H1 (cell line): ENCODE measurements around the gene SLC6A7. TPM values are rescaled to one million over a fixed set of nuclear protein-coding genes. Genes with fewer than 3 reads are reported as not detected.
A peak's percentile ranks its signal among the peaks of the same experiment; 100 is the strongest.

Experiments
- CTCF ChIA-PET: fragments of 300-600 bp; sonication (Branson Sonifier 250); formaldehyde crosslinking; loops from one replicate; lab custom pipeline; 2021; ENCODE audit not compliant: partially characterized antibody; lab: Charles Lee
- POLR2A ChIA-PET: fragments of 300-600 bp; sonication (Branson Sonifier 250); formaldehyde crosslinking; loops from one replicate; lab custom pipeline; 2021; ENCODE audit warnings: inconsistent platforms; ENCODE audit not compliant: partially characterized antibody; lab: Charles Lee
- DNase-seq, 2 experiments: peaks; one replicate each; pipeline versions ENCODE4 v3.0.0 to v3.0.0-alpha.2; 2010 to 2022; ENCODE audit warnings: low spot score in 2 of 2, low read depth in 1 of 2, mixed read lengths in 1 of 2
- FAIRE-seq: peaks from 2 replicates; lab custom pipeline; 2011; peaks lifted over from hg19 to GRCh38; lab: Jason Lieb, UNC
- H2AFZ ChIP-seq: 2 replicates; pipeline ENCODE4 v1.8.1; 2012; ENCODE audit warnings: low read length, inconsistent platforms
- H2AK5ac ChIP-seq: 2 replicates; pipeline ENCODE4 v1.6.1; 2013; ENCODE audit warnings: low read depth, low read length
- H2BK120ac ChIP-seq: replicated peaks from 2 replicates; pipeline ENCODE3; 2013; ENCODE audit warnings: low read depth, low read length, inconsistent platforms
- H2BK12ac ChIP-seq: 2 replicates; pipeline ENCODE4 v1.6.1; 2013; ENCODE audit warnings: low read depth, low read length
- H2BK15ac ChIP-seq: 2 replicates; pipeline ENCODE4 v1.6.1; 2013; ENCODE audit warnings: low read length
- H2BK20ac ChIP-seq: 2 replicates; pipeline ENCODE4 v1.6.1; 2013; ENCODE audit warnings: low read length
- H2BK5ac ChIP-seq: 2 replicates; pipeline ENCODE4 v1.6.1; 2013; ENCODE audit warnings: low read depth, low read length
- H3K14ac ChIP-seq: 2 replicates; pipeline ENCODE4 v1.6.1; 2013; ENCODE audit warnings: inconsistent platforms; ENCODE audit not compliant: insufficient read length
- H3K18ac ChIP-seq: 2 replicates; pipeline ENCODE4 v1.6.1; 2013; ENCODE audit warnings: low read length; ENCODE audit errors: extremely low read depth
- H3K23ac ChIP-seq: 2 replicates; pipeline ENCODE4 v1.6.1; 2013; ENCODE audit warnings: inconsistent platforms; ENCODE audit not compliant: insufficient read length
- H3K23me2 ChIP-seq: 2 replicates; pipeline ENCODE4 v1.6.1; 2013; ENCODE audit warnings: low read depth, low read length
- H3K27ac ChIP-seq: 2 replicates; pipeline ENCODE4 v1.6.1; 2011; ENCODE audit warnings: low read depth, low read length, inconsistent platforms
- H3K27me3 ChIP-seq, 4 experiments: replicated peaks in 1 of 4; 1 replicate in 1 of 4; 2 replicates in 3 of 4; pipeline versions ENCODE4 v1.6.1 to v1.8.1; 2011 to 2013; ENCODE audit warnings: low read length in 3 of 4, mild to moderate bottlenecking in 3 of 4, inconsistent platforms in 2 of 4, mixed read lengths in 2 of 4, moderate library complexity in 1 of 4; ENCODE audit not compliant: control insufficient read depth in 3 of 4, insufficient read depth in 3 of 4; ENCODE audit errors: extremely low read depth in 1 of 4
- H3K36me3 ChIP-seq, 4 experiments: 2 replicates each; pipeline versions ENCODE4 v1.6.1 to v1.8.1; 2011 to 2013; ENCODE audit warnings: mild to moderate bottlenecking in 4 of 4, low read length in 3 of 4, moderate library complexity in 2 of 4, control low read depth in 1 of 4, inconsistent platforms in 1 of 4; ENCODE audit not compliant: insufficient read depth in 4 of 4, control insufficient read depth in 2 of 4
- H3K4ac ChIP-seq: replicated peaks from 2 replicates; pipeline ENCODE3; 2013; ENCODE audit warnings: low read length, low read depth, mixed read lengths, inconsistent platforms; ENCODE audit not compliant: insufficient read length
- H3K4me1 ChIP-seq, 4 experiments: replicated peaks in 1 of 4; 1 replicate in 1 of 4; 2 replicates in 3 of 4; pipeline versions ENCODE4 v1.6.1 to v1.8.1; 2011 to 2013; ENCODE audit warnings: low read length in 3 of 4, inconsistent platforms in 2 of 4, mixed read lengths in 1 of 4; ENCODE audit not compliant: insufficient read depth in 4 of 4, control insufficient read depth in 3 of 4
- H3K4me2 ChIP-seq, 2 experiments: 2 replicates each; pipeline versions ENCODE4 v1.6.1 to v1.8.1; 2011 to 2013; ENCODE audit warnings: low read depth in 2 of 2, low read length in 2 of 2, control low read depth in 1 of 2, inconsistent platforms in 1 of 2, mild to moderate bottlenecking in 1 of 2; ENCODE audit not compliant: insufficient read depth in 1 of 2
- H3K4me3 ChIP-seq, 4 experiments: fragments of 200-600, 300-600 bp in 1 of 4; sonication (generic), shearing (Covaris generic), sonication (Bioruptor Twin) in 1 of 4; 2 replicates each; pipeline versions ENCODE4 v1.5.1 to v1.8.1; 2011 to 2016; ENCODE audit warnings: low read length in 4 of 4, low read depth in 3 of 4, control low read depth in 2 of 4, inconsistent platforms in 2 of 4, mild to moderate bottlenecking in 2 of 4, mixed read lengths in 1 of 4, moderate library complexity in 1 of 4; ENCODE audit not compliant: insufficient read depth in 2 of 4; ENCODE audit errors: extremely low read depth in 1 of 4
- H3K56ac ChIP-seq: replicated peaks from 2 replicates; pipeline ENCODE3; 2013; ENCODE audit warnings: low read depth, mild to moderate bottlenecking, mixed read lengths, low read length, inconsistent platforms; ENCODE audit not compliant: insufficient read length
- H3K79me1 ChIP-seq: 2 replicates; pipeline ENCODE4 v1.6.1; 2013; ENCODE audit warnings: low read depth, low read length, control low read depth
- H3K79me2 ChIP-seq, 2 experiments: 2 replicates each; pipeline versions ENCODE4 v1.6.1 to v1.8.1; 2012 to 2013; ENCODE audit warnings: low read length in 2 of 2, mild to moderate bottlenecking in 2 of 2, inconsistent platforms in 1 of 2; ENCODE audit not compliant: insufficient read depth in 2 of 2, control insufficient read depth in 1 of 2
- H3K9ac ChIP-seq, 4 experiments: replicated peaks in 1 of 4; 1 replicate in 1 of 4; 2 replicates in 3 of 4; pipeline versions ENCODE4 v1.6.1 to v1.8.1; 2011 to 2013; ENCODE audit warnings: low read depth in 3 of 4, low read length in 3 of 4, control low read depth in 2 of 4, mild to moderate bottlenecking in 2 of 4, moderate library complexity in 2 of 4, inconsistent platforms in 1 of 4; ENCODE audit errors: extremely low read depth in 1 of 4
- H3K9me3 ChIP-seq, 2 experiments: 2 replicates each; pipeline versions ENCODE4 v1.6.1 to v1.8.1; 2012 to 2013; ENCODE audit warnings: mild to moderate bottlenecking in 2 of 2, moderate library complexity in 2 of 2, control low read depth in 1 of 2, inconsistent platforms in 1 of 2, low read depth in 1 of 2, low read length in 1 of 2, mixed read lengths in 1 of 2; ENCODE audit not compliant: insufficient read depth in 2 of 2
- H4K20me1 ChIP-seq, 2 experiments: replicated peaks in 1 of 2; 2 replicates each; pipeline versions ENCODE3 to v1.8.1; 2011 to 2013; ENCODE audit warnings: inconsistent platforms in 2 of 2, low read length in 2 of 2, mild to moderate bottlenecking in 1 of 2; ENCODE audit not compliant: insufficient read depth in 2 of 2, control insufficient read depth in 1 of 2
- H4K5ac ChIP-seq: 2 replicates; pipeline ENCODE4 v1.6.1; 2013; ENCODE audit warnings: low read length, low read depth, mixed read lengths, inconsistent platforms; ENCODE audit not compliant: insufficient read length
- H4K8ac ChIP-seq: 2 replicates; pipeline ENCODE4 v1.8.0; 2013; ENCODE audit warnings: mild to moderate bottlenecking, moderate library complexity, low read length, inconsistent platforms; ENCODE audit not compliant: insufficient read depth; ENCODE audit errors: extremely low read depth
- H4K91ac ChIP-seq: replicated peaks from 2 replicates; pipeline ENCODE3; 2013; ENCODE audit warnings: low read length, mixed read lengths, inconsistent platforms; ENCODE audit not compliant: insufficient read length
- CREB1 ChIP-seq: IDR thresholded peaks from 2 replicates; pipeline ENCODE4 v1.6.1; 2012; ENCODE audit warnings: inconsistent platforms
- CTBP2 ChIP-seq: IDR thresholded peaks from 2 replicates; pipeline ENCODE4 v1.7.0; 2011; ENCODE audit warnings: borderline replicate concordance, mild to moderate bottlenecking, moderate library complexity, mixed read lengths, low read length; ENCODE audit not compliant: insufficient read depth, insufficient read length
- EP300 ChIP-seq, 2 experiments: IDR thresholded peaks; 1 replicate in 1 of 2; 2 replicates in 1 of 2; pipeline ENCODE4 v1.6.1; 2011 to 2012; ENCODE audit warnings: low read depth in 2 of 2, low read length in 2 of 2, mild to moderate bottlenecking in 2 of 2, borderline replicate concordance in 1 of 2, inconsistent platforms in 1 of 2, moderate library complexity in 1 of 2
- FOSL1 ChIP-seq: IDR thresholded peaks from 2 replicates; pipeline ENCODE4 v1.6.1; 2011; ENCODE audit warnings: mild to moderate bottlenecking, low read depth, low read length, moderate library complexity; ENCODE audit not compliant: insufficient read depth
- SP4 ChIP-seq: IDR thresholded peaks from 2 replicates; pipeline ENCODE4 v1.6.1; 2012; ENCODE audit warnings: low read length, inconsistent platforms
- TAF1 ChIP-seq: IDR thresholded peaks from 2 replicates; pipeline ENCODE4 v1.6.1; 2011; ENCODE audit warnings: mild to moderate bottlenecking, low read depth, low read length
- YY1 ChIP-seq: IDR thresholded peaks from 2 replicates; pipeline ENCODE4 v1.6.1; 2011; ENCODE audit warnings: low read depth, mild to moderate bottlenecking, low read length
- WGBS, 2 experiments: shearing (Covaris generic) in 1 of 2; methylation state at CpG; one replicate each; pipeline versions ENCODE4 v1.1.6 to v1.1.7; 2013 to 2015; ENCODE audit warnings: low lambda C conversion rate in 2 of 2, mixed read lengths in 2 of 2, inconsistent platforms in 1 of 2, low coverage in 1 of 2, missing lambda C conversion rate in 1 of 2; ENCODE audit not compliant: insufficient replicate concordance in 2 of 2, insufficient coverage in 1 of 2, insufficient read length in 1 of 2; ENCODE audit errors: extremely low coverage in 1 of 2, missing lambda C conversion rate in 1 of 2; 5-methylcytosine and 5-hydroxymethylcytosine counted together
- polyA plus RNA-seq, 7 experiments: library from polyadenylated mRNA; depleted of rRNA in 3 of 7; stranded (reverse) in 5 of 7; unstranded in 2 of 7; fragments of >200 nt in 5 of 7; fragments of 200-250 nt in 2 of 7; gene quantifications; 1 replicate in 5 of 7; 2 replicates in 1 of 7; 4 replicates in 1 of 7; pipeline versions ENCODE4 v1.2.1 to v1.2.3, GENCODE V29; 2011 to 2013; ENCODE audit warnings: missing spikeins in 2 of 7, mixed read lengths in 2 of 7
- total RNA-seq: library from RNA; stranded (reverse); fragmentation: NEBNext Ultra II Directional; extraction: Animal tissue kit (Norgen Biotek cat#: 25700); gene quantifications from 2 replicates; pipeline ENCODE4 v1.2.1, GENCODE V29; 2021
- TF ChIP-seq, protein P1 (sequence below), 3 experiments: IDR thresholded peaks; 1 replicate in 2 of 3; 2 replicates in 1 of 3; pipeline versions ENCODE4 v1.5.1 to v1.6.1; 2011; ENCODE audit warnings: low read length in 3 of 3, mild to moderate bottlenecking in 3 of 3, inconsistent platforms in 2 of 3, low read depth in 1 of 3, moderate library complexity in 1 of 3; ENCODE audit not compliant: insufficient read depth in 1 of 3; ENCODE audit errors: control extremely low read depth in 1 of 3

SLC6A7 gene
- total and polyA plus RNA-seq, 2 of the 8 experiments (the other 6 are each of a cell fraction or from before 2014, with no cell fraction given), result 0.07 to 0.12 TPM

DNA sequence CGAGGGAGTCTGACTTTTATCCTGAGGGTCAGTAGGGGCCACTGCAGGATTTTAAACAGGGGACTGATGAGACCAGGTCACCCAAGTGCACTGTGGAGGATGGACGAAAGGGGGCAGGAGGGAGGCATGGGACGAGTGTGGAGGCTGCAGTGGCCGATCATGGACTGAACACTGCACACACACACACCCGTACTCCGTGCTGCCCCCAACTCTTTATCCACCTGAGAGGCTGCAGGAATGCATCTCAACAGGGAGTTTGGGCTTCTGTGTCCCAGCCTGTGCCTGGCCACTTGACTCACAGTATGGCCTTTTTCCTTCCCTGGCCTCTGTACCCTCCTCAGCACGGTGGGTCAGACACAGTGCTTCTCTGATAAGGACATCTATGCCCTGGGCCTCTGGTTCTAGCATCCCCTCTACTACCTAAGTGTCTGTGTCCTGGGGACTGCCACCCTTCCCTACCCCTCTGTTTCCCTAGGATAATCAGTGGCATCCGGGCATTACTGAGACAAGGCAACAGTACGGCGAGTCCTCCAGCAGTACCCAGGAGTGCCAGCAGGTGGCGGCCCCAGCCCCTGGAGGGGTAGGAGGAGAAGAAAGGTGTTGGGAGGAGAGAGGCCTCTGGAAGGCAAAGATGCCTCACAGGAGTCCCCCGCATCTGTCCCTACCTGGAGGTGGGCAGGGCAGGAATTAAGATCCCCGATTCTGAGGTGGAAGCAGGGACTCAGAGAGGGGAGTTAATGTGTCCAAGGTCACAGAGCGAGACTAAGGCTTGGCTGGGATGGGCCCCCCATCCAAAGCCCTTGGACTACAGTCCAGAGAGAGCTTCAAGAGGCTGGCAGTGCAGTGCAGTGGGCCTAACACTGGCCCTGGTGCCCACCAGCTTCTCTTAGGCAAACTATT is 28.4 kb upstream of the SLC6A7 start:
- H4K8ac ChIP-seq, result peak overlapping the region; percentile 9; the same call in 1 of the 2 replicates
- POLR2A ChIA-PET, result interaction anchor here (1.1 kb wide), 1 partner anchor 55 kb away, joined by 3 read pairs; no protein-coding TSS in a partner anchor
- no peak overlapping the region for H3K27ac ChIP-seq
- no peak overlapping the region for H4K91ac ChIP-seq
- DNase-seq (peak in 1 of 2 experiments; percentile 100), FAIRE-seq (no peak)
- no peak overlapping the region for H3K4ac ChIP-seq
- peak overlapping the region in 1 of 2 experiments; percentile 37; a peak in 3 of 4 replicates for H3K4me2 ChIP-seq
- H2BK12ac ChIP-seq, result no peak overlapping the region; the same call in 1 of the 2 replicates
- H3K79me1 ChIP-seq, result no peaks in the 10 kb centered on the region
- H3K18ac ChIP-seq, result no peak overlapping the region
- no peak overlapping the region for H3K23ac ChIP-seq
- H3K56ac ChIP-seq, result no peak overlapping the region
- no peak overlapping the region for H3K9ac ChIP-seq
- peak overlapping the region in 1 of 4 experiments; percentile 10; a peak in 1 of 8 replicates for H3K4me3 ChIP-seq
- peaks cover 3 to 10% (median 6%) of the 10 kb centered on the region in 4 experiments for H3K4me1 ChIP-seq
- H3K27me3 ChIP-seq, result peaks cover 21 to 31% (median 26%) of the 10 kb centered on the region in 4 experiments
- H2AK5ac ChIP-seq, result no peak overlapping the region
- H2BK120ac ChIP-seq, result no peak overlapping the region
- peak overlapping the region; percentile 78 for H2AFZ ChIP-seq
- H3K9me3 ChIP-seq, result no peaks in the 10 kb centered on the region
- no peak overlapping the region for H4K5ac ChIP-seq
- no peaks in the 10 kb centered on the region for H3K36me3 ChIP-seq
- CTCF ChIA-PET, result interaction anchor here (0.5 to 15.3 kb wide), 54 partner anchors 9 to 293 kb away, joined by 3 to 372 read pairs (median 4); partner anchors contain the start of gene SLC6A7
- 28% methylated on average over 14 of the region's 14 CpGs; no CpG with 5 or more reads in 1 of the 2 experiments for WGBS, 2 experiments
- no peak overlapping the region for H2BK5ac ChIP-seq
- no peak overlapping the region for H2BK20ac ChIP-seq
- H2BK15ac ChIP-seq, result no peak overlapping the region; the same call in 1 of the 2 replicates
- H4K20me1 ChIP-seq, result peaks cover 0 to 4% of the 10 kb centered on the region in 2 experiments
- no peak overlapping the region for H3K14ac ChIP-seq
- no peaks in the 10 kb centered on the region for H3K23me2 ChIP-seq
- no peaks in the 10 kb centered on the region for H3K79me2 ChIP-seq
- TF ChIP-seq FOSL1 (no peak), YY1 (peak; percentile 40; the same call in 1 of the 2 replicates), EP300 (IDR thresholded peaks at IDR 0.05; ENCODE audit: borderline replicate concordance in 1 of 2, low read depth in 2 of 2, low read length in 2 of 2) (no peak), TAF1 (no peak), CTBP2 (peak; percentile 44), SP4 (peak; percentile 37; the same call in 1 of the 2 replicates), CREB1 (no peak)
- TF ChIP-seq, protein P1, sequence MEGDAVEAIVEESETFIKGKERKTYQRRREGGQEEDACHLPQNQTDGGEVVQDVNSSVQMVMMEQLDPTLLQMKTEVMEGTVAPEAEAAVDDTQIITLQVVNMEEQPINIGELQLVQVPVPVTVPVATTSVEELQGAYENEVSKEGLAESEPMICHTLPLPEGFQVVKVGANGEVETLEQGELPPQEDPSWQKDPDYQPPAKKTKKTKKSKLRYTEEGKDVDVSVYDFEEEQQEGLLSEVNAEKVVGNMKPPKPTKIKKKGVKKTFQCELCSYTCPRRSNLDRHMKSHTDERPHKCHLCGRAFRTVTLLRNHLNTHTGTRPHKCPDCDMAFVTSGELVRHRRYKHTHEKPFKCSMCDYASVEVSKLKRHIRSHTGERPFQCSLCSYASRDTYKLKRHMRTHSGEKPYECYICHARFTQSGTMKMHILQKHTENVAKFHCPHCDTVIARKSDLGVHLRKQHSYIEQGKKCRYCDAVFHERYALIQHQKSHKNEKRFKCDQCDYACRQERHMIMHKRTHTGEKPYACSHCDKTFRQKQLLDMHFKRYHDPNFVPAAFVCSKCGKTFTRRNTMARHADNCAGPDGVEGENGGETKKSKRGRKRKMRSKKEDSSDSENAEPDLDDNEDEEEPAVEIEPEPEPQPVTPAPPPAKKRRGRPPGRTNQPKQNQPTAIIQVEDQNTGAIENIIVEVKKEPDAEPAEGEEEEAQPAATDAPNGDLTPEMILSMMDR (IDR thresholded peaks at IDR 0.05; ENCODE audit: control extremely low read depth in 1 of 3, insufficient read depth in 1 of 3, low read depth in 1 of 3, low read length in 3 of 3), result peak in 2 of 3 experiments; percentile 92 to 99; a peak in 3 of 4 replicates
